ENCODE measurements around the gene TMEM132C. TPM values are rescaled to one million over a fixed set of nuclear protein-coding genes. Genes with fewer than 3 reads are reported as not detected.

The TMEM132C gene
- total RNA-seq, 2 experiments from 2014 or later, result not detected

DNA sequence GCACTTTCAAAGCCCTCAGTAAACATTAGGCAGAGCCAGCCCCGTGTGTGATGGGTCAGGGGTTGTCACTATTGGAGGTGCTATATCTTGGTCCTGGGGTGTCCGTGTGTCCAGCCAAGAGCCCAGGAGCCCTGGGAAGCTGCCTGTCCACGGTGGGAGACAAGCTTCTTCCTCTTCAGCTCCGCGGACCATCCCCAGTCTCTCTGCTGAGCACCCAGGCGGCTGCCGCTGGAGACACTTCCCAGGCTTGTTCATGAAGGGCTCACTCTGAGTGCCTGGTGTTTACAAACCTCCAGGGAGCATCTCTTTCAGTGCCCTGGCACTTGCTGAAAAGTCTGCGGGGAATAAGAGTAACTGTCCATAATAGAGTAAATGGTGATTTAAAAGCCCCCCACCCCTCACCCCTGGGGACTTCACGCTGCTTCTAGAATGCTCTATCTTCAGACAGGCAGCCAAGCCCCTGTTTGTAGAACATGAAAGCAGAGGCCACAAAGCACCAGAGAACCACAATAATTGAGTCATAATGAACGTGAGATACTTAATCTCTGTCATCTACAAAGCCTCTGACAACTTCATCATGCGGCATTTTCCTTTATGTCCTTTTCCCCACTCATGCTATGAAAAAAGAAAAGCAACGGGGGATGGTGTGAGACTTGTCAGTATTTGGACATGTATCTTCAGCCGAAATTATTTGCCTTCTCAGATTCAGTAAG, 178.6 kb downstream of the TMEM132C start:
- CTCF ChIA-PET, result no interaction called here
- DNase-seq, result no peak
- no peaks in the 10 kb centered on the region for H3K27me3 Mint-ChIP-seq (ENCODE audit: low read depth)
- intact Hi-C loops (cut with micrococcal nuclease), result no loop called here
- no peaks in the 10 kb centered on the region for H3K36me3 Mint-ChIP-seq (ENCODE audit: low read depth)
- H3K27ac Mint-ChIP-seq, result no peak overlapping the region
- H3K9me3 Mint-ChIP-seq, result no peaks in the 10 kb centered on the region
- no peak overlapping the region for H3K4me3 Mint-ChIP-seq
- no peaks in the 10 kb centered on the region for H3K4me1 Mint-ChIP-seq (ENCODE audit: low read depth)

DNA sequence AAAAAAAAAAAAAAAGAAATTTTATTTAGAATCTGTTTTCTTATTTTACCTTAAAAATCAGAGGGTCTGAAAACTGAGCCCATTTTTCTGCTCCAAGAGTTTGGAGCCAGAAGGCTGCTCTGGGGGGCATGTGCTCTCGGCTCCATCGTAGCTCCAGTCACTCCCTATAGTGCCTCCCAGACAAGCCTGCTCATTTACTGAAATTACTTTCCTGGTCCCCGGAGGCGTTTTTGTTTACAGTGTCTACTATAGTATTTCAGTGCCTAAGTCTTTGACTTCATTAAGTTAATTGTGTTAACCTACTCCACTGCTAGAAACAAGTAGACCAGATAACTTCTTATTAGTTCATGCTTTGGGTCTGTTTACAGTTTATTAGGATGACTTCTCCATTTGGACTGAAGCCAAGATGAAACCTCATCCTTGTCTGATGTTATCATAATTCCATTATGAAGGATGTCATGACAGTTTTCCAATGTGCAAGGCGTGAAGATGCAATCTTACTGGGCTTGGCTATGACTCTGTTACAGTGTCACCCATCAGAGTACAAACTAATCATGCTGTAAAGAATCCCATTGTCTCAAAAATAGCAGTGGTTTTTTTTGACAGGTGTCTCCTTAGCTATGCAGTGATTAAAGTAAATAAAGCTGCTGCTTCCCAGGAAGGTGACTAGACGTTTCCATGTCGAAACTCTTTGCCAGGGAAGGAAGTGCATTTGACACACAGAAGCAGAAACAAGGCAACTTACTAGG, 182.3 kb downstream of the TMEM132C start:
- no peaks in the 10 kb centered on the region for H3K4me1 Mint-ChIP-seq (ENCODE audit: low read depth)
- H3K27me3 Mint-ChIP-seq (ENCODE audit: low read depth), result peaks cover 2% of the 10 kb centered on the region
- no peak for DNase-seq
- H3K36me3 Mint-ChIP-seq (ENCODE audit: low read depth), result no peaks in the 10 kb centered on the region
- no peak overlapping the region for H3K27ac Mint-ChIP-seq
- intact Hi-C loops (cut with micrococcal nuclease), result no loop called here
- no peaks in the 10 kb centered on the region for H3K9me3 Mint-ChIP-seq
- no peak overlapping the region for H3K4me3 Mint-ChIP-seq
- CTCF ChIA-PET, result no interaction called here

DNA sequence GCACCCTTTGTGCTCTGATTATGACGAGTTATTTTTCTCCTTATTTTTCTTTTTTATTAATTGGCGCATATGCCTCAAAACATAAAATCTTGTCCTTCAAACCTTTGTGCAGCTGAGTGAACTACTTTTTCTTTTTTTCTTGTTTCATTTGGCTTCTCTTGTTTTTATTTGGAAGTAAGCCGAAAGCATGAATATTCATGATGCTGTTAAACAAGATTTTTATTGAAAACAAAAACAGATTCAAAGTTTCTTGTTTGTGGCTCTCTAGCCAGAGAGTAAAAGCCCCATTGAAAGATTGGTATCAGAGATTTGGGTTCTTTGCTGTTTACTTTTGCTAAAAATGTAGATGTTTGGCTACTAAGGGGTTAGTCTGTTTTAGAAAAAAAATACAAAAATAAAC, 183.8 kb downstream of the TMEM132C start:
- Mint-ChIP-seq H3K36me3 (ENCODE audit: low read depth) (no peaks in the 10 kb centered on the region), H3K4me1 (ENCODE audit: low read depth) (no peaks in the 10 kb centered on the region), H3K9me3 (peaks cover 2% of the 10 kb centered on the region), H3K4me3 (no peak overlapping the region), H3K27ac (no peak overlapping the region), H3K27me3 (ENCODE audit: low read depth) (peaks cover 2% of the 10 kb centered on the region)
- DNase-seq, result no peak
- CTCF ChIA-PET, result no interaction called here
- intact Hi-C loops (cut with micrococcal nuclease), result no loop called here

DNA sequence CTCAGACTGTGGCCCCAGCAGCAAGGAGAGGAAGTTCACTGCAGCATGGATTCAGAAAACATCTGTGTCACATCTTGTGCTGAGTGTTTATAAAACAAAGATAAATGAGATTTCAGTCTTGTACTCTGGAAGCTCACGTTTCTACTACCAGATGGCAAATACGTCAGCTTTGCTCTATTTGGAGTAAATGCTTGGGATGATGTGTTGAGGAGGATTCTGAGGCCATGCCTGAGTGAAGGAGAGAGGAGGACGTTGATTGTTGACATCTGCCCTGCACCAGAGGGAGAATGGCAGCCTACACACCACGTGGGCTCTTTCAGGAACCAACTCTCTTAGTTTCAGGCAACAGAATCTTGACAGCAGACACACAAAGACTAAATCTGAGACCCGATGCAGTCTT, 188.9 kb downstream of the TMEM132C start:
- CTCF ChIA-PET, result no interaction called here
- no peaks in the 10 kb centered on the region for H3K36me3 Mint-ChIP-seq (ENCODE audit: low read depth)
- intact Hi-C loops (cut with micrococcal nuclease), result no loop called here
- no peak overlapping the region for H3K27ac Mint-ChIP-seq
- no peak overlapping the region for H3K4me3 Mint-ChIP-seq
- DNase-seq, result no peak
- peaks cover 9% of the 10 kb centered on the region for H3K9me3 Mint-ChIP-seq
- no peaks in the 10 kb centered on the region for H3K4me1 Mint-ChIP-seq (ENCODE audit: low read depth)
- peaks cover 2% of the 10 kb centered on the region for H3K27me3 Mint-ChIP-seq (ENCODE audit: low read depth)

DNA sequence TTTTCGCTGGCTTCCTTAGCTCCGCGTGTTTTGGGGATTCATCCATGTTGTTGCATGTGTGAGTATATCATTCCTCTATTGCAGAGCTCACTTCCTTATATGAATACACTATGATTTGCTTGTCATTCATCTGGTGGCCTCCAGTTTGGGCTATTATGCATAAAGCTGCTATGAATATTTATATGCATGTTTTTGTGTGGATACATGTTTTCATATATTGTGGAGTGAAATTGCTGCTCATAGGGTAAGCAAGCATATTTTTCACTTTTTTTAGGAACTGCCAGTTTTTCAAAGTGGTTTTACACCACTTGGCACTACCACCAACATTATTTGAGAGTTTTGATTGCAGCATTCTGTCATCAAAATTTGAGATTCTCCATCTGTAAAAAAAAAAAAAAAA, 190.0 kb downstream of the TMEM132C start:
- Mint-ChIP-seq H3K36me3 (ENCODE audit: low read depth) (no peaks in the 10 kb centered on the region), H3K27ac (no peak overlapping the region), H3K4me1 (ENCODE audit: low read depth) (no peaks in the 10 kb centered on the region), H3K27me3 (ENCODE audit: low read depth) (no peaks in the 10 kb centered on the region), H3K9me3 (peaks cover 9% of the 10 kb centered on the region), H3K4me3 (no peak overlapping the region)
- intact Hi-C loops (cut with micrococcal nuclease), result no loop called here
- CTCF ChIA-PET, result no interaction called here
- no peak for DNase-seq

DNA sequence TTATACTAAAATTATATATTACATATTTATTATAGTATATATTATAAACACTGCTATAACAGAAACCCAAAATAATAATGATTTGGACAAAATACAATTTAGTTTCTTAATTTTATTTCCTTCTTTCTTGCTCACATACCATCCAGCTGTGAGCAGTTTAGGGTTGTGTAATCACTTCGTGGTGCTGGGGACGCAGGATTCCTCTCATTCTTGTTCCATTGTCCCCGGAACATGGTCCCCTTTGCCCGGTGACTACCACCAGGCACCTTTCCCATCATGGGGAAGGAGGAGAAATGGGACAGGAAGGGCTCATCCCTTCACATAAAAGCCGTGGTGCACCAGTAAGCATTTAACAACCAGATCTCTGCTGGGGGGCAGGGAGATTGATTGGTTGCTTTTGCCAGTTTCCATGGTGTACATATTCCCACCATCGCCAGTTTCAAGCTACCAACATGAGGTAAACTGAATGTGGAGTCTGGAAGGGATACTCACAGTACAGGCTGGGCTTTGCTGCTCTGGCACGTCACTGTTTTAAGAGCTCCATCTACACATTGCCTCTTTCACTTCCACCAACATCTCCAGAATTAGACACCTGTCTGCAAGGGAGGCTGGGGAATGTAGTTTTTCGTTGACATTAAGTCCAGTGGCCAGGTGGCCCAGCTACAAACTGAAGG, 191.5 kb downstream of the TMEM132C start:
- Mint-ChIP-seq H3K27ac (no peak overlapping the region), H3K9me3 (peaks cover 9% of the 10 kb centered on the region), H3K36me3 (ENCODE audit: low read depth) (no peaks in the 10 kb centered on the region), H3K4me3 (no peak overlapping the region), H3K27me3 (ENCODE audit: low read depth) (no peaks in the 10 kb centered on the region), H3K4me1 (ENCODE audit: low read depth) (no peaks in the 10 kb centered on the region)
- CTCF ChIA-PET, result no interaction called here
- no peak for DNase-seq
- intact Hi-C loops (cut with micrococcal nuclease), result no loop called here

DNA sequence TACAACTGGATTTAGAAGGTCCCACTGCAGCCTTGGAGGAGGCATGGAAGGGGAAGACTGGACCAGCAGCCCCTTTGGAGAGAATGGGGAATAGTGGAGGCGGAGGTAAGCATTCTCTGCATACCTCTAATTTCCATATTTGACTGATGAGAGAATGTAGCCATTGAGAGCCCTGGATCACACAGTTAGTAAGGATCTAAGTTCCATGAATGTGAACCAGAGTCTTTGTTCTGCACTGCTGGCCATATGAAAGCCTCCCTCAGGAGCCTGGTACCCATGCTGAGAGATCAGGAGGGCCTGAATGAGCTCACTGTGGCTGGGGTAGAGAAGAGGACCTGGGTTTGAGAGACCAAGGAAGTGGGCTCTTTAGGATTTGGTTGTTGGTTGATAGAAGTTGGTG, 192.1 kb downstream of the TMEM132C start:
- intact Hi-C loops (cut with micrococcal nuclease), result no loop called here
- Mint-ChIP-seq H3K27me3 (ENCODE audit: low read depth) (no peaks in the 10 kb centered on the region), H3K36me3 (ENCODE audit: low read depth) (no peaks in the 10 kb centered on the region), H3K9me3 (peaks cover 9% of the 10 kb centered on the region), H3K4me3 (no peak overlapping the region), H3K4me1 (ENCODE audit: low read depth) (no peaks in the 10 kb centered on the region), H3K27ac (no peak overlapping the region)
- DNase-seq, result no peak
- CTCF ChIA-PET, result no interaction called here

DNA sequence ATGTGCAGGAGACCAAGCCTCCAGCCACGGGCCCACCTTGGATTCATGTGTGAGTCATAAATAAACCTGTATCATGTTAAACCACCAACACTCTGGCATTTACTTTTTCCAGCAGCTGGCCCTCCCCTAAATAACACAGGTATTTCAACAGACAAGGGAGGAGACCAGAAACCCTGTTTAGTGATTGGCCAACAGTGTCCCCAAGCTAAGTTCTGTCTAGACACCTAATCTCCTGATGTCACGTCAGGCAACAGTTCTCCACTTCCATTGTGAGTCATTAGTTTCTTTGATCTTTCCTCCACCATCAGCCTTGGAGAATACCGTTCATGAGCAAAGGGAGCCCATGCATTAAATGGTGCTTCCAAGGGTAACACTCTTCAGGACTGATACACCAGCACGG, 196.9 kb downstream of the TMEM132C start:
- CTCF ChIA-PET, result no interaction called here
- DNase-seq, result no peak
- peaks cover 8% of the 10 kb centered on the region for H3K9me3 Mint-ChIP-seq

DNA sequence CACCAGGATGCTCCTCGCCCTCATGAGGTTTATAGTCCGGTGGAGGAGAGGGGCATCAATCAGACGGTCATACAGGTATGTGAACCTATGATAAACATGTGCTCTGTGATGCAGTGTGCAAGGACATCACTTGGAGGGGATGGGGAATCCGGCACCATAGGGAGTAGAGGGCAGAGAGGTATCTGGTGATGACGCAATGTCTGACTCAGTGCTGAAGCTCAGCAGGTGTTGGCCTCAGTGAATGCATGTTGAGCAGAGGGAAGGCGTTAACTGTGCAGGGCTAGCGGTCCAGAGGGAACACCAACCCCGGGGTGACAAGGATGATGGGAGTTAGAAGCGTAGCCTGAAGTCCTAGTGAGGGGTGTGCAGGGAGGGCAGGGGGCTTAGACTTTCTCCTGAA, 200.9 kb downstream of the TMEM132C start:
- CTCF ChIA-PET, result no interaction called here
- H3K36me3 Mint-ChIP-seq (ENCODE audit: low read depth), result no peaks in the 10 kb centered on the region
- H3K4me1 Mint-ChIP-seq (ENCODE audit: low read depth), result no peaks in the 10 kb centered on the region
- H3K4me3 Mint-ChIP-seq, result no peak overlapping the region
- no peak overlapping the region for H3K27ac Mint-ChIP-seq
- H3K9me3 Mint-ChIP-seq, result peaks cover 2% of the 10 kb centered on the region
- H3K27me3 Mint-ChIP-seq (ENCODE audit: low read depth), result peaks cover 8% of the 10 kb centered on the region
- intact Hi-C loops (cut with micrococcal nuclease), result no loop called here
- DNase-seq, result no peak

More for the DNA sequence above, 196.9 kb downstream of the TMEM132C start:
- H3K4me1 Mint-ChIP-seq (ENCODE audit: low read depth), result no peaks in the 10 kb centered on the region
- no peak overlapping the region for H3K27ac Mint-ChIP-seq
- H3K36me3 Mint-ChIP-seq (ENCODE audit: low read depth), result no peaks in the 10 kb centered on the region
- intact Hi-C loops (cut with micrococcal nuclease), result no loop called here
- no peak overlapping the region for H3K4me3 Mint-ChIP-seq
- H3K27me3 Mint-ChIP-seq (ENCODE audit: low read depth), result peaks cover 2% of the 10 kb centered on the region

DNA sequence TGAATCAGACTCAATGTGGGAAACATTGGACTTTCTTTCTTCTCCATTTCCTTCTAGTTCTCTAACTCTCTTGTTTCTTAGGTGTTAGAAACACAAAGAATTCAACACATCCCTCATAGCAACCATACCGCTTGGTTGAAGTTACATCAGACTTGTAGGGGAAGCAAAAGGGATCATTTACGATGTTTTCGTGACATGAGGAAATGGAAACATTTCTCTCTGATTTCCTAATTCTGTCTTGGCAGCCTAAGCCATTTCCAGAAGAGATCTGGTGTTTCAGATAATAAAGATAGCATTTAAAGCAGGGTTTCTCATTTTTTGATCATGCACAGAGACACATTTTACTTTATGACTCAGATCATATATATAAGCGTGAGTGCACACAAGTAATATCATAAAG, 202.0 kb downstream of the TMEM132C start:
- DNase-seq, result no peak
- H3K36me3 Mint-ChIP-seq (ENCODE audit: low read depth), result no peaks in the 10 kb centered on the region
- intact Hi-C loops (cut with micrococcal nuclease), result no loop called here
- peaks cover 8% of the 10 kb centered on the region for H3K27me3 Mint-ChIP-seq (ENCODE audit: low read depth)
- no peaks in the 10 kb centered on the region for H3K4me1 Mint-ChIP-seq (ENCODE audit: low read depth)
- CTCF ChIA-PET, result no interaction called here
- H3K4me3 Mint-ChIP-seq, result no peak overlapping the region
- no peak overlapping the region for H3K27ac Mint-ChIP-seq
- H3K9me3 Mint-ChIP-seq, result peaks cover 10% of the 10 kb centered on the region

DNA sequence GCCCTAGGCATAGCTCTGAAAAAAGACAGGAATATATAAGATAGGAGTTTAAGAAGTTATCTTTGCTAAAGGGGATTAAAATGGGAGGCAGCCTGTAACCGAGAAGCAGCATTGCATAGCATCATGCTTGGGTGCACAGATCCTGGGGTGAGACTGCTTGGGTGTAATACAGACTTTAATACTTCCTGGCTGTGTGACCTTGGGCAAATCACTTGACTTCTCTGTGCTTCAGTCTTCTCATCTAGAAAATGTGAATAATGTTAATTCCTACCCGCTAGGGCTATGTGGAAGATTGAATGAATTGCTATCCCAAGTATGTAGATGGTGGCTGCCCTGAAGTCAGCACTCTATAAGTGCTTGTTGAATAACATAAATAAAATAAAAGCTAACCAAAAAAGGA, 204.5 kb downstream of the TMEM132C start:
- no peak overlapping the region for H3K4me3 Mint-ChIP-seq
- DNase-seq, result no peak
- H3K27me3 Mint-ChIP-seq (ENCODE audit: low read depth), result peaks cover 6% of the 10 kb centered on the region
- H3K4me1 Mint-ChIP-seq (ENCODE audit: low read depth), result no peaks in the 10 kb centered on the region
- CTCF ChIA-PET, result no interaction called here
- no peaks in the 10 kb centered on the region for H3K36me3 Mint-ChIP-seq (ENCODE audit: low read depth)
- intact Hi-C loops (cut with micrococcal nuclease), result no loop called here
- peaks cover 10% of the 10 kb centered on the region for H3K9me3 Mint-ChIP-seq
- no peak overlapping the region for H3K27ac Mint-ChIP-seq

DNA sequence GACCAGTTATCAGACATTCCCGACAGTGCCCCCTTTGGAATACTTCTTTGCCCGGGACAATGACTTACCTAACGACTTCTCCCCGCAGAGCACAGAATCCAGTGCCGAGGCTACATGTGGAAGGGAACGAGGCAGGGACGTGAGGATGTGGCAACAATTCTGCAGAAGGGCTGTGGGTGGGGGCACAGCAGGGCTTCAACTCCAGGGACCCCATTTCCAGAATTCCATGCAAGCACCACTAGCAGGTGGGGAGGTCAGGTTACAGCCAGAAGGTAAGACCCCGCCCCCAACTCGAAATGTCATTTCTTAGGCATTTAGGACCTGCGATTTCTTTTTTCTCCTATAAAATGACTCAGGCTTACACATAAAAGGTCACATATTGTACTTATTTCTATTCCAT, 207.9 kb downstream of the TMEM132C start:
- Mint-ChIP-seq H3K9me3 (peaks cover 10% of the 10 kb centered on the region), H3K4me1 (ENCODE audit: low read depth) (no peaks in the 10 kb centered on the region), H3K27ac (no peak overlapping the region), H3K36me3 (ENCODE audit: low read depth) (no peaks in the 10 kb centered on the region), H3K27me3 (ENCODE audit: low read depth) (peaks cover 4% of the 10 kb centered on the region), H3K4me3 (no peak overlapping the region)
- DNase-seq, result no peak
- intact Hi-C loops (cut with micrococcal nuclease), result no loop called here
- CTCF ChIA-PET, result no interaction called here

DNA sequence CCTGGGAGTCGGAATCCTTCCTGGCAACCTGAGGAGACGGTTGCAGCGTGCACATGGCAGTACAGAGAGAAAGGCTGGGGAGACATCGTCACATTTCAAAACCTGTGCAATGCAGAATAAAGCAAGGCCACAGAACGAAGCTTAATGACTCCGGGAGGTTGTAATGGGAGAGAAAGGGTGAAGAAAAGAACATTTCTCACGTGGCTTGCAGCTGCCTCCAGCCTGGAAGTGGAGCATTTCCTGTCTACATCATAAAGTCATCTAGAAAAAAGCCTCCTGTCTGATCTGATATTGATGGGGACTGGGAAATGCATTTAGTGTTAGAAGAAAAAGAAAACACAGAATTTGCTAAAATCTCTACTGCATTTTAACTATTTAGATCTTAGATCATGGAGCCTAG, 209.3 kb downstream of the TMEM132C start:
- H3K27me3 Mint-ChIP-seq (ENCODE audit: low read depth), result peaks cover 4% of the 10 kb centered on the region
- DNase-seq, result no peak
- CTCF ChIA-PET, result no interaction called here
- peaks cover 10% of the 10 kb centered on the region for H3K9me3 Mint-ChIP-seq
- intact Hi-C loops (cut with micrococcal nuclease), result no loop called here
- H3K27ac Mint-ChIP-seq, result no peak overlapping the region
- no peak overlapping the region for H3K4me3 Mint-ChIP-seq
- H3K4me1 Mint-ChIP-seq (ENCODE audit: low read depth), result no peaks in the 10 kb centered on the region
- H3K36me3 Mint-ChIP-seq (ENCODE audit: low read depth), result no peaks in the 10 kb centered on the region
